HG03196 (cell line): ENCODE results near the gene NELL1.
"Not testable (repeated sequence)": the region's sequence is repeated elsewhere in the genome, so short reads cannot be mapped to it uniquely, and the experiment has no call there.

Source experiments
- ATAC-seq: cut with Tn5 transposase; IDR thresholded peaks from one replicate; pipeline ENCODE4 v1.9.1; 2021; ENCODE audit not compliant: unreplicated experiment

The NELL1 gene

GRCh38 chr11:20762980-20763379 is 93.6 kb downstream of the NELL1 start:
- ATAC-seq: no peak

- ATAC-seq: no peak
Observed at GRCh38 chr11:20770414-20770946, 101.1 kb downstream of the NELL1 start.

- no peak for ATAC-seq
Observed at GRCh38 chr11:20771026-20771425, 101.6 kb downstream of the NELL1 start.

DNA sequence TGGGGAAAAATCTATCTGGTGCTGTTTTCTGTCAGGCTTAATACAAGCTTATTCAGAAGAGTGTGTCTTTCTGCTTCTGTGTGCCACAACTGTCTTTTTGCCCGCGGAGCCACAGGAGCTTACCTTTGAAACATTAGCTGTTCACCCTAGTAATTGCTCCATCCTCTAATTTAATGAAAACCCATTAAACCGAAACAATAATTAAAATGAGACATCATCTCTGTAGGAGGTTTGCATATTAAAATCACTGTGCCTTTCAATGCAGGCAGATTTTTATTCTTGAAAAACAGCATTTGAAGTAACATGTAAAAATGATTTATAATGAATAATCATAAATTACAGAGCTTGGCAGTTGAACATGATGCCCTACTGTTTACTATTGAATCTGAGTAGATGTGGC is 102.3 kb downstream of the NELL1 start:
- ATAC-seq: no peak

DNA sequence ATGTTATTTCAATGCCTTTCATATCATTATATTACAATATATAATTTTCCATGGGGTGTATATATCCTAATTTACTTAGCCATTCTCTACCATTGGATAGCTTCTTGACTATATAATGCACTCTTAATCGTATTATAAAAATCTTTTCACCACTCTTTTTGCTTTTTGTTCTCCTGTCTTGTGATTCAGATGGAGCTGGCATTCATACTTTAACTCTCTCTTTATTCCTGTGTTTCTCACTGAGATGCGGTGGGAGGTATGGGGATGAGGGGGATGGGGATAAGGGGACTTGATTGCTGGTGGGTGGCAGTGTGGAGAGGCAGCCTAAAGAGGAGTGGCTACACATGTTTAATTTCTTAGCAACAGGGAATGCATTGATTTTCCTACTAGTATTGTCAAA is 105.9 kb downstream of the NELL1 start:
- no peak for ATAC-seq

DNA sequence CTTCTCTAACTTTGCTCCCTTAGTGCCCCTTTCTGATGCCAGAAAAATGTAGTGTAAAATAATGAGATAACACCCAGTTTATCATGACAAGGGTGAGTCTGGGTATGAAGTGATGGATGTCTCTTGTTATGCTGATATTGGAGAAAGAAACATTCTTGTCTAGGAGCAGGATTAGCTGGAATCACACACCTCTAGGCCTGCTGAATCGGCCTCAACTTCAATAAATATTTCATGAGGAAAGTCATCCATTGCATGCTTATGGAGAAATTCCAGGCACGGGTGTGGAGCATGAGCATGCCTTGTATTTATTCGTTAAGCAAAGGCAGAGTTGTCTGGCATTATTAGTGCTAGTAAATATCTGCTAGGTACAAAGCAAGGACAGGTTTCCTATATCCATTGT is 113.4 kb downstream of the NELL1 start:
- no peak for ATAC-seq

GRCh38 chr11:20783220-20783619 is 113.8 kb downstream of the NELL1 start:
- ATAC-seq: no peak

DNA sequence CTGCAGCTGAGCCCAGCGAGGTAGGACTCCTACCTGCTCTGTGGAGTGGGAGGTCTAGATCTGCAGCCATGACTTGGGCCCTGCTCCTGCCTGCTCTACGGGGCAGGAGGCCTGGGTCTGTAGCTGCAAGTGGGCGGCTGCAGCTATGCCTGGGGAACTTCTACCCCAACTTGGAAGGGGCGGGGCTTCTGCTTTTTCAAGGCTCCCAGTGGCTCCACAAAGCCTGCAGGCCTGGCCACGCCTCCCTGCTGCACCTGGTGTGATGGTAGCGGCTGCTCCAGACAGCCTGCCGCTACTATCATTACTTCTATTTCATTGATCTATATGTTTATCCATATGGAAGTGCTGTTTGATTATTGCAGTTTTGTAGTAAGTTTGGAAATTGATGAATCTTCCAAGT is 121.2 kb downstream of the NELL1 start:
- ATAC-seq: no peak

DNA sequence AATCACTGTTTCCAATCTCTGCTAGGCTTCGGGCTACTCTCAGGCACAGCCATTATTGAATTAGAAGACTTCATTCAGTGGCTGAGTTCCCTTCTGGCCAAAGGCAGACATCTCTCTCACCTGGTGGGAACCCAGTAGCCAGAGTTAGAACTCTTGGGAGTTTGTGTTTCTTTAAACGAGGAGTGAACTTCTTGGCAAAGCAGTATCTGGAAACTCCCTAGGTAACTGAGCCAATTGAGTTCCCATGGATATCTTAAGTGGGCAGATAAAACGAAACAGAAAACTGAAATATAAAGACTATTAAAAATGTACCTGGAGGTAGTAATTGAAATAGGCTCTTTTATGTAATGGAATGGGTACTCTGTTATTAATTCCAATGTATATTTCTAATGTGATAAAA is 125.6 kb downstream of the NELL1 start:
- no peak for ATAC-seq

DNA sequence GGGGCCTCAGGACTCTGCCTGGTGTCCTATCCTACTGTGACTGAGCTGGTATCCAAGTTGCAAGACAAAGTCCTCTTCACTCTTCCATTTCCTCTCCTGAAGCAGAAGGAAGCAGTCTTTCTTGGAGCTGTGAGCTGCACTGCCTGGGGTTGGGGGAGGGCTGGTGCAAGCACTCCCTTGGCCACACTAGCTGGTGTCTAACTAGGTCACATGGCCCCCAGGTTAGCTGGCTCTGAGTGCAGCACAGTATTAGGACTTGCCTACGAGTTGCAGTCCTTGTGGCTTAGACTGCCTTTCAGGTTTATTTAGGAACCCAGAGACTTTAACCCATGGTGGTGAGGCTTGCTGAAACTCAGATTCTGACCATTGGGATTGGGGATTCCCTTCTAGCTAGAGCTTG is 138.9 kb downstream of the NELL1 start:
- ATAC-seq: no peak

DNA sequence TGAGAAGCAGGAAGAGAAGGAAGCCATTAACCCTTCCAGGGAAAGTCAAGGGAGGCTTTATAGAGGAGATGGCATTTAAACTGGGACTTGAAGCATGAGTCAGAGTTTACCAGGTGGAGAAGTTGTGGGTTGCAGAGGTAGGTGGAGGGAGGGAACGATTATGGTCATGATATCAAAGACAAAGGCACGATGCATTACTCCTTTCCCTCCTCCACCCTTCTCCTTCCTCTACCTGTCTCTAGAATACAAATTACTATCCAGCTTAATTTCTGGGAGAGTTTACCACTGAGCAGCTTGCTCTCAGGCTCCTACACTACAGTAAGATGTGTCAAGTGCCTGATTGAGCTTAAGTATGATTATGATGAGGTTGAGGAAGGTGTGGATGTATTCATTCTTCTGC is 151.7 kb downstream of the NELL1 start:
- ATAC-seq: no peak

- no peak for ATAC-seq
Observed at GRCh38 chr11:20821470-20821869, 152.1 kb downstream of the NELL1 start.

DNA sequence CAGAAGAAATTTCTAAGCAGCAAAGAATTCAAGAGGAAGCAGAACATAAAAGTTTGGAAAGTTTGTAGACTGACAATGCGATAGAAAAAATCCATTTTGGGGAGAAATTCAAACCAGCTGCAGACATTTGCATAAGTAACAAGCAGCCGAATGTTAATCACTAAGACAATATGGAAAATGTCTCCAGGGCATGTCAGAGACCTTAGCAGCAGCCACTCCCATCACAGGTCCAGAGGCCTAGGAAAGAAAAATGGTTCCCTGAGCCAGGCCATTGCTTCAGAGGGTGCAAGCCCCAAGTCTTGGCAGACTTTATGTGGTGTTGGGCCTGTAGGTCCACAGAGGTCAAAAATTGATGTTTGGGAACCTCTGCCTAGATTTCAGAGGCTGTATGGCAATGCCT is 155.4 kb downstream of the NELL1 start:
- ATAC-seq: no peak

GRCh38 chr11:20835561-20835960 is 166.2 kb downstream of the NELL1 start:
- ATAC-seq: no peak

- no peak for ATAC-seq
Observed at GRCh38 chr11:20839231-20839630, 169.8 kb downstream of the NELL1 start.

DNA sequence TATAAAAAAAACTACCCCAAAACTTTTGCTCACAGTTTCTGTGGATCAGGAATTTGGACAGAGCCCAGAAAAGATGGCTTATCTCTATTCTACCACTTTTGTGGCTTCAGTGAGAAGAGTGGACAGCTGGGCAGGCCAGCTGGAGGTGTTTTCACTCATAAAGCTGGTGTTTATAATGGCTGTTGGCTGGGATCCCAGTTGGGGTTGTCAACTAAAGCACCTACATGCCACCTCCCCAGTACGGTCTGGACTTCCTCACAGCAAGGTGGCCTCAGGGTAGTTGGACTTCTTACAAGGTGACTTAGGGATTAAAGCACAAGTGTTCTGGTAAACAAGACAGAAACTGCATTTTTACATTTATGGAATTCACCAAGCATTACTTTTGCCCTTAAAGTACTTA is 171.0 kb downstream of the NELL1 start:
- no peak for ATAC-seq

DNA sequence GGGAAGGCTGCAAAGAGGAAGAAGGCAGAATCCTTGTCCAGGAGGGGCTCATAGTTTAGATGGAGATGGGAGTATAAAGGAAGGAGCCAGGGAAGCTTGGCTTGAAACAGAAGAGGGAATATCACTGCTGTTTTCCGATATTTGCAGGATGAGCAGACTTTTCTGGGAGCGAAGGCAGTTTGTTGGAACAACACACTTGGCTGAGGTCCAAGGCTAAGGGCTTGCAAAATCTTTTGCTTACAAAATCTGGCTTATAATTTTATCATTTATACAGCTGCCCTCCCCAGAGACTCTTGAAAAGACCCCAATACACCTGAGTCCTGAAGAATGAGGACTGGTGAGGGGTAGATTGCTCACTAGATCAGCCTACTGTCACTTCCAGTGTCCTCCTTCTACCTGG is 174.8 kb downstream of the NELL1 start:
- ATAC-seq: no peak

- no peak for ATAC-seq
Observed at GRCh38 chr11:20844630-20845029, 175.2 kb downstream of the NELL1 start.

- no peak for ATAC-seq
Observed at GRCh38 chr11:20854215-20854955, 185.0 kb downstream of the NELL1 start.

- ATAC-seq: no peak
Observed at GRCh38 chr11:20861322-20861721, 191.9 kb downstream of the NELL1 start.

- not testable (repeated sequence) for ATAC-seq
Observed at GRCh38 chr11:20862263-20862662, 192.9 kb downstream of the NELL1 start.

- no peak for ATAC-seq
Observed at GRCh38 chr11:20864628-20865027, 195.2 kb downstream of the NELL1 start.

- ATAC-seq: no peak
Observed at GRCh38 chr11:20865161-20865560, 195.8 kb downstream of the NELL1 start.
